ENCODE results near the gene SOX6. TPM values are rescaled to one million over a fixed set of nuclear protein-coding genes. Genes with fewer than 3 reads are reported as not detected.

The SOX6 gene
- total RNA-seq, 4 donors from 2014 or later: 17.9 to 27.9 (median 23.3) TPM

- intact Hi-C loops (cut with DNase I): no loop called here
- no peaks in the 10 kb centered on the region for H3K36me3 ChIP-seq
- no peak for TF ChIP-seq CTCF (IDR thresholded peaks at IDR 0.05)
- TF ChIP-seq POLR2A (IDR thresholded peaks at IDR 0.05): no peak
- H3K27ac ChIP-seq: no peak overlapping the region
- no peak for DNase-seq
- no peak overlapping the region for H3K4me3 ChIP-seq (replicated peaks in 1 of 3)
- H3K27me3 ChIP-seq: no peaks in the 10 kb centered on the region
- 98% methylated on average over 1 of the region's 1 CpG for WGBS, 2 donors
- H3K9me3 ChIP-seq: no peaks in the 10 kb centered on the region
- no peaks in the 10 kb centered on the region for H3K4me1 ChIP-seq
These were observed 9.4 kb downstream of the SOX6 start for GRCh38 chr11:16346975-16347374.

- Histone ChIP-seq H3K4me1 (no peaks in the 10 kb centered on the region), H3K9me3 (no peaks in the 10 kb centered on the region)
These were observed 14.5 kb downstream of the SOX6 start for GRCh38 chr11:16341853-16342252.

GRCh38 chr11:16338393-16338792 is 18.0 kb downstream of the SOX6 start:
- intact Hi-C loops (cut with DNase I): loop anchor here (10.0 kb wide), 1 partner anchor 74 kb away; no protein-coding TSS in a partner anchor
- WGBS, 2 donors: 77 to 87% methylated on average over 1 of the region's 1 CpG
- no peak for DNase-seq

More at GRCh38 chr11:16341853-16342252, 14.5 kb downstream of the SOX6 start:
- no peak overlapping the region for H3K27ac ChIP-seq
- WGBS, 2 donors: 95% methylated on average over 3 of the region's 3 CpGs
- DNase-seq: no peak
- H3K27me3 ChIP-seq: no peaks in the 10 kb centered on the region
- intact Hi-C loops (cut with DNase I): no loop called here
- H3K4me3 ChIP-seq (replicated peaks in 1 of 3): no peak overlapping the region
- TF ChIP-seq POLR2A (IDR thresholded peaks at IDR 0.05): no peak
- no peak for TF ChIP-seq CTCF (IDR thresholded peaks at IDR 0.05)
- H3K36me3 ChIP-seq: no peaks in the 10 kb centered on the region

GRCh38 chr11:16337421-16338213 is 18.7 kb downstream of the SOX6 start:
- 91 to 95% methylated on average over 1 of the region's 1 CpG for WGBS, 2 donors
- Histone ChIP-seq H3K27ac (no peak overlapping the region), H3K4me1 (no peaks in the 10 kb centered on the region), H3K27me3 (no peaks in the 10 kb centered on the region), H3K36me3 (no peaks in the 10 kb centered on the region), H3K4me3 (replicated peaks in 1 of 3) (no peak overlapping the region), H3K9me3 (no peaks in the 10 kb centered on the region)
- intact Hi-C loops (cut with DNase I): loop anchor here (10.0 kb wide), 1 partner anchor 73 kb away; no protein-coding TSS in a partner anchor
- DNase-seq: no peak
- TF ChIP-seq POLR2A (IDR thresholded peaks at IDR 0.05) (no peak), CTCF (IDR thresholded peaks at IDR 0.05) (no peak)

More at GRCh38 chr11:16338393-16338792, 18.0 kb downstream of the SOX6 start:
- TF ChIP-seq POLR2A (IDR thresholded peaks at IDR 0.05): no peak
- no peak for TF ChIP-seq CTCF (IDR thresholded peaks at IDR 0.05)
- Histone ChIP-seq H3K9me3 (no peaks in the 10 kb centered on the region), H3K27me3 (no peaks in the 10 kb centered on the region), H3K4me1 (no peaks in the 10 kb centered on the region), H3K27ac (no peak overlapping the region), H3K4me3 (replicated peaks in 1 of 3) (no peak overlapping the region), H3K36me3 (no peaks in the 10 kb centered on the region)

- Histone ChIP-seq H3K4me1 (no peaks in the 10 kb centered on the region), H3K27me3 (no peaks in the 10 kb centered on the region), H3K27ac (no peak overlapping the region), H3K4me3 (replicated peaks in 1 of 3) (no peak overlapping the region), H3K36me3 (no peaks in the 10 kb centered on the region), H3K9me3 (no peaks in the 10 kb centered on the region)
- intact Hi-C loops (cut with DNase I): loop anchor here (10.0 kb wide), 1 partner anchor 72 kb away; no protein-coding TSS in a partner anchor
- DNase-seq: no peak
- TF ChIP-seq CTCF (IDR thresholded peaks at IDR 0.05) (no peak), POLR2A (IDR thresholded peaks at IDR 0.05) (no peak)
These were observed 19.6 kb downstream of the SOX6 start for GRCh38 chr11:16336721-16337120.
